Breast epithelium (tissue), 4 donors: ENCODE results near the gene SUV39H1. TPM values are rescaled to one million over a fixed set of nuclear protein-coding genes. Genes with fewer than 3 reads are reported as not detected.
A peak's percentile ranks its signal among the peaks of the same experiment; 100 is the strongest.
"Not testable (repeated sequence)": the region's sequence is repeated elsewhere in the genome, so short reads cannot be mapped to it uniquely, and the experiment has no call there.

Experiments
- DNase-seq, 2 donors: peaks; one replicate each; pipeline ENCODE4 v3.0.0-alpha.2; 2019; ENCODE audit warnings: low spot score in 2 of 2
- H3K27ac ChIP-seq, 2 donors: fragments of 200-600 bp; sonication (generic) in 1 of 2; one replicate each; pipeline ENCODE4 v1.5.1; 2016 to 2019; ENCODE audit warnings: mild to moderate bottlenecking in 1 of 2
- H3K27me3 ChIP-seq, 2 donors: fragments of 200-600 bp; sonication (generic) in 1 of 2; one replicate each; pipeline versions ENCODE4 v1.5.1 to v1.6.0; 2017 to 2019; ENCODE audit warnings: control low read depth in 1 of 2, mild to moderate bottlenecking in 1 of 2
- H3K36me3 ChIP-seq: fragments of 200-600 bp; one replicate; pipeline ENCODE4 v1.5.1; 2019
- H3K4me1 ChIP-seq, 2 donors: fragments of 200-600 bp; sonication (generic); one replicate each; pipeline ENCODE4 v1.5.1; 2016 to 2019; ENCODE audit warnings: control low read depth in 1 of 2
- H3K4me3 ChIP-seq, 3 donors: fragments of 200-600 bp; sonication (generic); 1 replicate in 2 of 3; 2 replicates in 1 of 3; pipeline ENCODE4 v1.5.1; 2016 to 2019; ENCODE audit warnings: mild to moderate bottlenecking in 3 of 3, moderate library complexity in 2 of 3
- H3K9me3 ChIP-seq, 2 donors: fragments of 200-600 bp; sonication (generic) in 1 of 2; one replicate each; pipeline ENCODE4 v1.5.1; 2016 to 2019; ENCODE audit warnings: control low read depth in 1 of 2
- POLR2A ChIP-seq: fragments of 450-650 bp; IDR thresholded peaks from one replicate; pipeline ENCODE4 v1.6.1; 2016; ENCODE audit warnings: antibody characterized with exemption, mild to moderate bottlenecking, moderate library complexity
- POLR2AphosphoS5 ChIP-seq, 3 donors: sonication (generic); formaldehyde crosslinking; IDR thresholded peaks; one replicate each; pipeline ENCODE4 v1.6.1; 2017; ENCODE audit warnings: antibody characterized with exemption in 3 of 3
- intact Hi-C: fragments of 100-400 bp; cut with DNase I; formaldehyde crosslinking; loops from one replicate; pipeline ENCODE4 v1.15.1; 2023; ENCODE audit warnings: low total_unique reads
- total RNA-seq, 3 donors: library from RNA; depleted of rRNA; stranded (reverse); fragments of >200 nt; gene quantifications; one replicate each; pipeline ENCODE4 v1.1.0, GENCODE V29; 2016
- TF ChIP-seq, protein P1 (sequence below), 3 donors: fragments of 450-650 bp; IDR thresholded peaks; one replicate each; pipeline ENCODE4 v1.5.1; 2016 to 2017; ENCODE audit warnings: antibody characterized with exemption in 3 of 3, mild to moderate bottlenecking in 3 of 3, moderate library complexity in 3 of 3

Gene SUV39H1
- total RNA-seq, 3 donors from 2014 or later = 3.6 to 7.0 (median 5.3) TPM

DNA sequence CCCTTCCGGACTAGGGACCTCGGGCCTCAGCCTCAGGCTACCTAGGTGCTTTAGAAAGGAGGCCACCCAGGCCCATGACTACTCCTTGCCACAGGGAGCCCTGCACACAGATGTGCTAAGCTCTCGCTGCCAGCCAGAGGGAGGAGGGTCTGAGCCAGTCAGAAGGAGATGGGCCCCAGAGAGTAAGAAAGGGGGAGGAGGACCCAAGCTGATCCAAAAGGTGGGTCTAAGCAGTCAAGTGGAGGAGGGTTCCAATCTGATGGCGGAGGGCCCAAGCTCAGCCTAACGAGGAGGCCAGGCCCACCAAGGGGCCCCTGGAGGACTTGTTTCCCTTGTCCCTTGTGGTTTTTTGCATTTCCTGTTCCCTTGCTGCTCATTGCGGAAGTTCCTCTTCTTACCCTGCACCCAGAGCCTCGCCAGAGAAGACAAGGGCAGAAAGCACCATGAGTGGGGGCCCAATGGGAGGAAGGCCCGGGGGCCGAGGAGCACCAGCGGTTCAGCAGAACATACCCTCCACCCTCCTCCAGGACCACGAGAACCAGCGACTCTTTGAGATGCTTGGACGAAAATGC is 13.0 kb upstream of the SUV39H1 start, which contains the start of gene WAS:
Gene WAS (plus strand): TSS at position 389 of the 572 bp plus-strand sequence. CDS start 55 bp downstream, at position 444.
- intact Hi-C loops = no loop called here
- H3K27ac ChIP-seq = no peak within 1 kb of the TSS
- no peaks in the 10 kb centered on the region for H3K9me3 ChIP-seq
- no peak for DNase-seq
- peaks cover 0 to 57% of the 10 kb centered on the region in 2 donors for H3K27me3 ChIP-seq
- H3K4me3 ChIP-seq = peak within 1 kb of the TSS; percentile 2 to 38 (median 23)
- H3K4me1 ChIP-seq = no peaks in the 10 kb centered on the region
- TF ChIP-seq POLR2AphosphoS5 (IDR thresholded peaks at IDR 0.05) (no peak), POLR2A (no peak)
- TF ChIP-seq, protein P1, sequence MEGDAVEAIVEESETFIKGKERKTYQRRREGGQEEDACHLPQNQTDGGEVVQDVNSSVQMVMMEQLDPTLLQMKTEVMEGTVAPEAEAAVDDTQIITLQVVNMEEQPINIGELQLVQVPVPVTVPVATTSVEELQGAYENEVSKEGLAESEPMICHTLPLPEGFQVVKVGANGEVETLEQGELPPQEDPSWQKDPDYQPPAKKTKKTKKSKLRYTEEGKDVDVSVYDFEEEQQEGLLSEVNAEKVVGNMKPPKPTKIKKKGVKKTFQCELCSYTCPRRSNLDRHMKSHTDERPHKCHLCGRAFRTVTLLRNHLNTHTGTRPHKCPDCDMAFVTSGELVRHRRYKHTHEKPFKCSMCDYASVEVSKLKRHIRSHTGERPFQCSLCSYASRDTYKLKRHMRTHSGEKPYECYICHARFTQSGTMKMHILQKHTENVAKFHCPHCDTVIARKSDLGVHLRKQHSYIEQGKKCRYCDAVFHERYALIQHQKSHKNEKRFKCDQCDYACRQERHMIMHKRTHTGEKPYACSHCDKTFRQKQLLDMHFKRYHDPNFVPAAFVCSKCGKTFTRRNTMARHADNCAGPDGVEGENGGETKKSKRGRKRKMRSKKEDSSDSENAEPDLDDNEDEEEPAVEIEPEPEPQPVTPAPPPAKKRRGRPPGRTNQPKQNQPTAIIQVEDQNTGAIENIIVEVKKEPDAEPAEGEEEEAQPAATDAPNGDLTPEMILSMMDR (IDR thresholded peaks at IDR 0.05) = no peak
- no peaks in the 10 kb centered on the region for H3K36me3 ChIP-seq

DNA sequence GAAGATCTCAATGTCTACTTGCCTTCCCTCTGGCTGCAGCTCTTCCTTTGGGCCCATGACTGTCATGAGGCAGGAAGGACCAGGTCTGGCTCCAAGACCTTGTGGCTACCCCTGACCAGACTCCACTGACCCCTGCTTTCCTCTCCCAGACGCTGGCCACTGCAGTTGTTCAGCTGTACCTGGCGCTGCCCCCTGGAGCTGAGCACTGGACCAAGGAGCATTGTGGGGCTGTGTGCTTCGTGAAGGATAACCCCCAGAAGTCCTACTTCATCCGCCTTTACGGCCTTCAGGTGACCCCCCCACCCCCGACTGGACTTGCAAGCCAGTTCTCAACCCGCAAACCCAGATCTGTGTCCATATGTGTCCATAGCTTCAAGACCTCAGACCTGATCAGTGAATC is 12.4 kb upstream of the SUV39H1 start:
- H3K4me3 ChIP-seq = peak overlapping the region; percentile 2 to 38 (median 23)
- H3K4me1 ChIP-seq = no peaks in the 10 kb centered on the region
- intact Hi-C loops = no loop called here
- no peaks in the 10 kb centered on the region for H3K9me3 ChIP-seq
- no peak overlapping the region for H3K27ac ChIP-seq
- no peaks in the 10 kb centered on the region for H3K36me3 ChIP-seq
- no peak for DNase-seq
- TF ChIP-seq POLR2A (no peak), POLR2AphosphoS5 (IDR thresholded peaks at IDR 0.05) (no peak)
- TF ChIP-seq, protein P1 (IDR thresholded peaks at IDR 0.05) = no peak
- H3K27me3 ChIP-seq = peaks cover 0 to 64% of the 10 kb centered on the region in 2 donors

DNA sequence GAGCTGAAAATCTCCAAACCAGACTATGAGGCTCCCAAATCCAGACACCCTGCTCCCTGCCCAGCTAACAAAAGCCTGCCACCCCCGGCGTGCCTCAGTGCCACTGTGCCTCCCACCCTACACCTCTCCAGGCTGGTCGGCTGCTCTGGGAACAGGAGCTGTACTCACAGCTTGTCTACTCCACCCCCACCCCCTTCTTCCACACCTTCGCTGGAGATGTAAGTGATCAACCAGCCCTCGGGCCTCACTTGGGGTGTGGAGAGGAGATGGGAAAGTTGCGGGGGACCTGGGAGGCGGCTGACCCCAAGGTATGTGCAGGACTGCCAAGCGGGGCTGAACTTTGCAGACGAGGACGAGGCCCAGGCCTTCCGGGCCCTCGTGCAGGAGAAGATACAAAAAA is 11.1 kb upstream of the SUV39H1 start:
- Histone ChIP-seq H3K9me3 (no peaks in the 10 kb centered on the region), H3K27ac (no peak overlapping the region), H3K36me3 (no peaks in the 10 kb centered on the region), H3K4me1 (no peaks in the 10 kb centered on the region), H3K27me3 (peaks cover 0 to 63% of the 10 kb centered on the region in 2 donors), H3K4me3 (no peak overlapping the region)
- TF ChIP-seq POLR2A = no peak
- TF ChIP-seq POLR2AphosphoS5 (IDR thresholded peaks at IDR 0.05) = no peak
- TF ChIP-seq, protein P1 (IDR thresholded peaks at IDR 0.05) = no peak
- no peak for DNase-seq
- intact Hi-C loops = no loop called here

DNA sequence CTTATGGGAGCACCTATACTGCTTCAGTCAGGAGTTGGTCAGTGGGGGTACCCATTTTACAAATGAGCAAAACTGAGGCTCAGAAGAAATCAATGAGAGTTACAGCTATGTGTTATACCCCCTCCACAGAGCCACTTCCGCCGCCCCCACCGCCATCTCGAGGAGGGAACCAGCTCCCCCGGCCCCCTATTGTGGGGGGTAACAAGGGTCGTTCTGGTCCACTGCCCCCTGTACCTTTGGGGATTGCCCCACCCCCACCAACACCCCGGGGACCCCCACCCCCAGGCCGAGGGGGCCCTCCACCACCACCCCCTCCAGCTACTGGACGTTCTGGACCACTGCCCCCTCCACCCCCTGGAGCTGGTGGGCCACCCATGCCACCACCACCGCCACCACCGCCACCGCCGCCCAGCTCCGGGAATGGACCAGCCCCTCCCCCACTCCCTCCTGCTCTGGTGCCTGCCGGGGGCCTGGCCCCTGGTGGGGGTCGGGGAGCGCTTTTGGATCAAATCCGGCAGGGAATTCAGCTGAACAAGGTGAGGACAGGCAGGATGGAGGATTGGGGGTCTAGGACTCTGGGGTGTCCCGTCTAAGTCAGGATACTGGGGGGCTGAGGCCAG is 7.9 kb upstream of the SUV39H1 start:
- Histone ChIP-seq H3K27me3 (peaks cover 0 to 80% of the 10 kb centered on the region in 2 donors), H3K4me3 (no peak overlapping the region), H3K36me3 (no peaks in the 10 kb centered on the region), H3K27ac (no peak overlapping the region), H3K9me3 (no peaks in the 10 kb centered on the region), H3K4me1 (no peaks in the 10 kb centered on the region)
- TF ChIP-seq POLR2A = no peak
- TF ChIP-seq, protein P1 (IDR thresholded peaks at IDR 0.05) = no peak
- TF ChIP-seq POLR2AphosphoS5 (IDR thresholded peaks at IDR 0.05) = no peak
- intact Hi-C loops = no loop called here
- no peak for DNase-seq

DNA sequence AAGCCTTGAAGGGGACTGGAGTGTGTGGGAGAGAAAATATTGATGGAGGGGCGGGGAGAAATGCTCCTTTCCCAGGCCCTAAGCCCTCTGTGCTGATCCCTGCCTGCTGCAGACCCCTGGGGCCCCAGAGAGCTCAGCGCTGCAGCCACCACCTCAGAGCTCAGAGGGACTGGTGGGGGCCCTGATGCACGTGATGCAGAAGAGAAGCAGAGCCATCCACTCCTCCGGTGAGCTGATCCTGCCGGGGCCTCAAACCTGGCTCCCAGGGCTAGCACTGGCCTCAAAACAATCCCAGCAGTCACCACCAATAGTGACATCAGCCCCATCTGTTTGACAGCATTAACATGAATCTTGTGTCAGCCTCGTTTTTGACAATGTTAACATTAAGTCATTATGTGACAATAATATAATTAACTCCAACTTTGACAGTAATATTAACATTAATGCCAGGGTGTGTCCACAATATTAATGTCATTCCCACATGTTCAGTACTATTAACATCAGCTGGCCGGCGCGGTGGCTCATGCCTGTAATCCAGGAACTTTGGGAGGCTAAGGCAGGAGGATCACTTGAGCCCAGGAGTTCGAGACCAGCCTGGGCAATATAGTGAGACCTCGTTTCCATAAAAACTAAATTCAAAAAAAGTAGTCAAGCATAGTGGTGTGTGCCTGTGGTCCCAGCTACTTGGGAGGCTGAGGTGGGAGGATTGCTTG is 7.2 kb upstream of the SUV39H1 start:
- TF ChIP-seq POLR2AphosphoS5 (IDR thresholded peaks at IDR 0.05) (no peak), POLR2A (no peak)
- TF ChIP-seq, protein P1 (IDR thresholded peaks at IDR 0.05) = no peak
- no peaks in the 10 kb centered on the region for H3K4me1 ChIP-seq
- no peak overlapping the region for H3K4me3 ChIP-seq
- H3K27me3 ChIP-seq = peaks cover 0 to 73% of the 10 kb centered on the region in 2 donors
- intact Hi-C loops = no loop called here
- no peaks in the 10 kb centered on the region for H3K36me3 ChIP-seq
- no peaks in the 10 kb centered on the region for H3K9me3 ChIP-seq
- no peak overlapping the region for H3K27ac ChIP-seq
- DNase-seq = no peak

DNA sequence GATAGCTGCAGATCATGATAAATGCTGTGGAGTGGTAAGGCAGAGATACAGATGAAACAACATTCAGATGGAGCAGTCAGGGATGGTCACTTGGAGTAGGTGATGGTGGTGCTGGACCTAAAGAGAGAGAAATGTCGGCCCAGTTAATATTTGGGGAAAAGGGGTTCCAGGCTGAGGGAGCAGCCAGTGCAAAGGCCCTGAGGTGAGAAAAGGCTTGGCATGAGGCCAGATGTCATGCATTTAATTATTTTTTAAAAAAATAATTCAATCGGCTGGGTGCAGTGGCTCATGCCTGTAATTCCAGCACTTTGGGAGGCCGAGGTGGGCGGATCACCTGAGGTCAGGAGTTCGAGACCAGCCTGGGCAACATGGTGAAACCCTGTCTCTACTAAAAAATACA is 4.8 kb upstream of the SUV39H1 start:
- intact Hi-C loops, H3K36me3 ChIP-seq, H3K4me3 ChIP-seq, H3K4me1 ChIP-seq, H3K9me3 ChIP-seq, H3K27ac ChIP-seq, DNase-seq: not testable (repeated sequence)
- peaks cover 0 to 61% of the 10 kb centered on the region in 2 donors for H3K27me3 ChIP-seq
